ENCODE results near the gene FHOD1. TPM values are rescaled to one million over a fixed set of nuclear protein-coding genes. Genes with fewer than 3 reads are reported as not detected.
A peak's percentile ranks its signal among the peaks of the same experiment; 100 is the strongest.

Gene FHOD1
- total and polyA plus RNA-seq, 2 of the 13 experiments (the other 11 are each of a cell fraction or from before 2014, with no cell fraction given) = 20.0 to 20.8 TPM

DNA sequence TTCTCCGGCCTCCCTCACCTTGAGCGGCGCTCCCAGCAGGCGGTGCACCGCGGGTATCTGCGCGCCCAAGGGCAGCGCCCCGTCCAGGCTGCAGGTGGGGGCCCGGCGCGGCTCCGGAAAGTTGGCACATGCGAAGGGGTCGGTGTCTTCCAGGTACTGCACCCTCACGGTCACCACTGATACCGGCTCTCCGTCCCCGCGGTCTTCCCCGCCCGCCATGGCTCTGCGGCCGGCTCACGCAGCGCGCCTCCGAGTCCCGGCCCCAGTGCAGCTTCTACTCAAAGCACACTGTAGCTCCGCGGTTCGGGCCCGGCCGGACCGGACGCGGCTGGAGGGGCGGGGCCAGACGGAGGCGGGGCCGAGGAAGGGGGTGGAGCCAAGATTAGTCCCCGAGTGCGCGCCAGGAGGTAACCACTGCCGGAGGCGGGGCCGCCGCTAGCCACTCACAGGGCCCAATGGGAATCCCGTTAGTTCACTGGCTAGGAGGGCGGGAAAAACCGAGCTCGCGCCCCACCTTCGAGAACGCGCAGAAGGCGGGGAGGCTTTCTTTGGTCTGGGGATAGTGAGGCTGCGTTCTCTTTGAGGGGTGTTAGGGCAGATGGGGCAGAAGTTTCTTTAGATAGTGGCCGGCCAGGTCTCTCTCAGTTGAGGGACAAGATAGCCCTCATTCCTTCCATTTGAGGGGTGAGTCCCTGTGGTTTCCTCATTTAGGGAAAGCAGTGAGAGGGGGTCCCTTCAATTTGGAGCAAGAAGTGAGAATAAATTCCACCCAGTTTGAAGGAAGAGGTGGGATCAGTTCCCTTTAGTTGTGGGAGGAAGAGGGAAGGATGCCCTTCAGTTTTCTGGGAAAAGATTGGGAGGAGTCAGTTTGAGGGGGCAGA is at the start of gene FHOD1 (continued):
- TF ChIP-seq KLF15 (CRISPR knock-in tag; IDR thresholded peaks at IDR 0.05; ENCODE audit: borderline replicate concordance) (no peak), ZNF790 (CRISPR knock-in tag; IDR thresholded peaks at IDR 0.05; ENCODE audit: borderline replicate concordance) (peak; percentile 73; the same call in 1 of the 2 replicates), ZNF296 (CRISPR knock-in tag; conservative IDR thresholded peaks at IDR 0.05) (0 out of 2 replicates have a peak, but pooled peaks have one; percentile 7), ELF1 (CRISPR knock-in tag; IDR thresholded peaks at IDR 0.05) (no peak), NCOA1 (CRISPR knock-in tag; IDR thresholded peaks at IDR 0.05) (no peak), ZBTB42 (CRISPR knock-in tag; IDR thresholded peaks at IDR 0.05) (0 out of 2 replicates have a peak, but pooled peaks have one; percentile 16), ZNF331 (CRISPR knock-in tag; IDR thresholded peaks at IDR 0.05) (peak; percentile 60; the same call in 1 of the 2 replicates), PITX1 (CRISPR knock-in tag; IDR thresholded peaks at IDR 0.05) (peak; percentile 38; the same call in 1 of the 2 replicates), KLF11 (CRISPR knock-in tag; IDR thresholded peaks at IDR 0.05) (peak; percentile 82)
- TF ChIP-seq, protein P1, sequence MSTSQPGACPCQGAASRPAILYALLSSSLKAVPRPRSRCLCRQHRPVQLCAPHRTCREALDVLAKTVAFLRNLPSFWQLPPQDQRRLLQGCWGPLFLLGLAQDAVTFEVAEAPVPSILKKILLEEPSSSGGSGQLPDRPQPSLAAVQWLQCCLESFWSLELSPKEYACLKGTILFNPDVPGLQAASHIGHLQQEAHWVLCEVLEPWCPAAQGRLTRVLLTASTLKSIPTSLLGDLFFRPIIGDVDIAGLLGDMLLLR (CRISPR knock-in tag; IDR thresholded peaks at IDR 0.05) = no peak; the same call in 1 of the 2 replicates
- TF ChIP-seq, protein P2, sequence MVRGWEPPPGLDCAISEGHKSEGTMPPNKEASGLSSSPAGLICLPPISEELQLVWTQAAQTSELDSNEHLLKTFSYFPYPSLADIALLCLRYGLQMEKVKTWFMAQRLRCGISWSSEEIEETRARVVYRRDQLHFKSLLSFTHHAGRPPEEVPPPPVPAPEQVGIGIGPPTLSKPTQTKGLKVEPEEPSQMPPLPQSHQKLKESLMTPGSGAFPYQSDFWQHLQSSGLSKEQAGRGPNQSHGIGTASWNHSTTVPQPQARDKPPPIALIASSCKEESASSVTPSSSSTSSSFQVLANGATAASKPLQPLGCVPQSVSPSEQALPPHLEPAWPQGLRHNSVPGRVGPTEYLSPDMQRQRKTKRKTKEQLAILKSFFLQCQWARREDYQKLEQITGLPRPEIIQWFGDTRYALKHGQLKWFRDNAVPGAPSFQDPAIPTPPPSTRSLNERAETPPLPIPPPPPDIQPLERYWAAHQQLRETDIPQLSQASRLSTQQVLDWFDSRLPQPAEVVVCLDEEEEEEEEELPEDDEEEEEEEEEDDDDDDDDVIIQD (CRISPR knock-in tag; IDR thresholded peaks at IDR 0.05; ENCODE audit: low read depth) = peak; percentile 44; the same call in 1 of the 2 replicates
- TF ChIP-seq, protein P3, sequence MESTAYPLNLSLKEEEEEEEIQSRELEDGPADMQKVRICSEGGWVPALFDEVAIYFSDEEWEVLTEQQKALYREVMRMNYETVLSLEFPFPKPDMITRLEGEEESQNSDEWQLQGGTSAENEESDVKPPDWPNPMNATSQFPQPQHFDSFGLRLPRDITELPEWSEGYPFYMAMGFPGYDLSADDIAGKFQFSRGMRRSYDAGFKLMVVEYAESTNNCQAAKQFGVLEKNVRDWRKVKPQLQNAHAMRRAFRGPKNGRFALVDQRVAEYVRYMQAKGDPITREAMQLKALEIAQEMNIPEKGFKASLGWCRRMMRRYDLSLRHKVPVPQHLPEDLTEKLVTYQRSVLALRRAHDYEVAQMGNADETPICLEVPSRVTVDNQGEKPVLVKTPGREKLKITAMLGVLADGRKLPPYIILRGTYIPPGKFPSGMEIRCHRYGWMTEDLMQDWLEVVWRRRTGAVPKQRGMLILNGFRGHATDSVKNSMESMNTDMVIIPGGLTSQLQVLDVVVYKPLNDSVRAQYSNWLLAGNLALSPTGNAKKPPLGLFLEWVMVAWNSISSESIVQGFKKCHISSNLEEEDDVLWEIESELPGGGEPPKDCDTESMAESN (CRISPR knock-in tag; conservative IDR thresholded peaks at IDR 0.05) = peak; percentile 68; the same call in 1 of the 2 replicates
- TF ChIP-seq, protein P4, sequence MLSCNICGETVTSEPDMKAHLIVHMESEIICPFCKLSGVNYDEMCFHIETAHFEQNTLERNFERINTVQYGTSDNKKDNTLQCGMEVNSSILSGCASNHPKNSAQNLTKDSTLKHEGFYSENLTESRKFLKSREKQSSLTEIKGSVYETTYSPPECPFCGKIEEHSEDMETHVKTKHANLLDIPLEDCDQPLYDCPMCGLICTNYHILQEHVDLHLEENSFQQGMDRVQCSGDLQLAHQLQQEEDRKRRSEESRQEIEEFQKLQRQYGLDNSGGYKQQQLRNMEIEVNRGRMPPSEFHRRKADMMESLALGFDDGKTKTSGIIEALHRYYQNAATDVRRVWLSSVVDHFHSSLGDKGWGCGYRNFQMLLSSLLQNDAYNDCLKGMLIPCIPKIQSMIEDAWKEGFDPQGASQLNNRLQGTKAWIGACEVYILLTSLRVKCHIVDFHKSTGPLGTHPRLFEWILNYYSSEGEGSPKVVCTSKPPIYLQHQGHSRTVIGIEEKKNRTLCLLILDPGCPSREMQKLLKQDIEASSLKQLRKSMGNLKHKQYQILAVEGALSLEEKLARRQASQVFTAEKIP (CRISPR knock-in tag; IDR thresholded peaks at IDR 0.05; ENCODE audit: borderline replicate concordance) = no peak
- TF ChIP-seq, protein P5, sequence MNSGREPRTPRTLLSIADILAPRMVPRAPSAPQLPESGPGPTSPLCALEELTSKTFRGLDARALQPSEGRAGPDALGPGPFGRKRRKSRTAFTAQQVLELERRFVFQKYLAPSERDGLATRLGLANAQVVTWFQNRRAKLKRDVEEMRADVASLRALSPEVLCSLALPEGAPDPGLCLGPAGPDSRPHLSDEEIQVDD (CRISPR knock-in tag; IDR thresholded peaks at IDR 0.05; ENCODE audit: borderline replicate concordance) = peak; percentile 62; the same call in 1 of the 2 replicates
- TF ChIP-seq, protein P6, sequence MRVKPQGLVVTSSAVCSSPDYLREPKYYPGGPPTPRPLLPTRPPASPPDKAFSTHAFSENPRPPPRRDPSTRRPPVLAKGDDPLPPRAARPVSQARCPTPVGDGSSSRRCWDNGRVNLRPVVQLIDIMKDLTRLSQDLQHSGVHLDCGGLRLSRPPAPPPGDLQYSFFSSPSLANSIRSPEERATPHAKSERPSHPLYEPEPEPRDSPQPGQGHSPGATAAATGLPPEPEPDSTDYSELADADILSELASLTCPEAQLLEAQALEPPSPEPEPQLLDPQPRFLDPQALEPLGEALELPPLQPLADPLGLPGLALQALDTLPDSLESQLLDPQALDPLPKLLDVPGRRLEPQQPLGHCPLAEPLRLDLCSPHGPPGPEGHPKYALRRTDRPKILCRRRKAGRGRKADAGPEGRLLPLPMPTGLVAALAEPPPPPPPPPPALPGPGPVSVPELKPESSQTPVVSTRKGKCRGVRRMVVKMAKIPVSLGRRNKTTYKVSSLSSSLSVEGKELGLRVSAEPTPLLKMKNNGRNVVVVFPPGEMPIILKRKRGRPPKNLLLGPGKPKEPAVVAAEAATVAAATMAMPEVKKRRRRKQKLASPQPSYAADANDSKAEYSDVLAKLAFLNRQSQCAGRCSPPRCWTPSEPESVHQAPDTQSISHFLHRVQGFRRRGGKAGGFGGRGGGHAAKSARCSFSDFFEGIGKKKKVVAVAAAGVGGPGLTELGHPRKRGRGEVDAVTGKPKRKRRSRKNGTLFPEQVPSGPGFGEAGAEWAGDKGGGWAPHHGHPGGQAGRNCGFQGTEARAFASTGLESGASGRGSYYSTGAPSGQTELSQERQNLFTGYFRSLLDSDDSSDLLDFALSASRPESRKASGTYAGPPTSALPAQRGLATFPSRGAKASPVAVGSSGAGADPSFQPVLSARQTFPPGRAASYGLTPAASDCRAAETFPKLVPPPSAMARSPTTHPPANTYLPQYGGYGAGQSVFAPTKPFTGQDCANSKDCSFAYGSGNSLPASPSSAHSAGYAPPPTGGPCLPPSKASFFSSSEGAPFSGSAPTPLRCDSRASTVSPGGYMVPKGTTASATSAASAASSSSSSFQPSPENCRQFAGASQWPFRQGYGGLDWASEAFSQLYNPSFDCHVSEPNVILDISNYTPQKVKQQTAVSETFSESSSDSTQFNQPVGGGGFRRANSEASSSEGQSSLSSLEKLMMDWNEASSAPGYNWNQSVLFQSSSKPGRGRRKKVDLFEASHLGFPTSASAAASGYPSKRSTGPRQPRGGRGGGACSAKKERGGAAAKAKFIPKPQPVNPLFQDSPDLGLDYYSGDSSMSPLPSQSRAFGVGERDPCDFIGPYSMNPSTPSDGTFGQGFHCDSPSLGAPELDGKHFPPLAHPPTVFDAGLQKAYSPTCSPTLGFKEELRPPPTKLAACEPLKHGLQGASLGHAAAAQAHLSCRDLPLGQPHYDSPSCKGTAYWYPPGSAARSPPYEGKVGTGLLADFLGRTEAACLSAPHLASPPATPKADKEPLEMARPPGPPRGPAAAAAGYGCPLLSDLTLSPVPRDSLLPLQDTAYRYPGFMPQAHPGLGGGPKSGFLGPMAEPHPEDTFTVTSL (CRISPR knock-in tag; IDR thresholded peaks at IDR 0.05; ENCODE audit: borderline replicate concordance) = peak; percentile 76
